Calu3 (cell line): ENCODE results near the gene BRCA2. TPM values are rescaled to one million over a fixed set of nuclear protein-coding genes. Genes with fewer than 3 reads are reported as not detected.

ENCODE experiments used
- BruUV-seq: library from RNA; stranded (reverse); fragments of 400-500 nt; replicated peaks from 2 replicates; lab custom pipeline; 2021; lab: Mats Ljungman, UMichigan
- CTCF ChIA-PET: fragments of 300-600 bp; sonication (Branson Sonifier 250); formaldehyde crosslinking; loops from one replicate; lab custom pipeline; 2022; ENCODE audit warnings: antibody characterized with exemption; lab: Charles Lee
- DNase-seq: peaks from one replicate; pipeline ENCODE4 v3.0.0; 2022
- H3K27ac Mint-ChIP-seq: one replicate; pipeline ENCODE4 v1.8.0; 2022; ENCODE audit warnings: mixed read lengths; ENCODE audit not compliant: unreplicated experiment
- H3K27me3 Mint-ChIP-seq: one replicate; pipeline ENCODE4 v1.8.0; 2022; ENCODE audit warnings: mixed read lengths; ENCODE audit not compliant: unreplicated experiment
- H3K36me3 Mint-ChIP-seq: one replicate; pipeline ENCODE4 v1.8.0; 2022; ENCODE audit warnings: mild to moderate bottlenecking, moderate library complexity, mixed read lengths; ENCODE audit not compliant: insufficient read depth, unreplicated experiment
- H3K4me1 Mint-ChIP-seq: one replicate; pipeline ENCODE4 v1.8.0; 2022; ENCODE audit warnings: mild to moderate bottlenecking, low read depth, mixed read lengths; ENCODE audit not compliant: unreplicated experiment
- H3K4me3 Mint-ChIP-seq: one replicate; pipeline ENCODE4 v1.8.0; 2022; ENCODE audit warnings: mild to moderate bottlenecking, low read depth, moderate library complexity, mixed read lengths; ENCODE audit not compliant: unreplicated experiment
- H3K9me3 Mint-ChIP-seq: one replicate; pipeline ENCODE4 v1.8.0; 2022; ENCODE audit warnings: low read depth, mixed read lengths; ENCODE audit not compliant: unreplicated experiment
- intact Hi-C: fragments of 100-400 bp; cut with micrococcal nuclease; formaldehyde crosslinking; loops from one replicate; pipeline ENCODE4 v1.10.0; 2022; ENCODE audit not compliant: unreplicated experiment
- total RNA-seq: library from RNA; stranded (reverse); gene quantifications from 2 replicates; pipeline ENCODE4 v1.2.3, GENCODE V29; 2022
- TF ChIP-seq, protein P1 (sequence below): fragments of 200-600 bp; IDR thresholded peaks from one replicate; pipeline ENCODE4 v1.8.0; 2022; ENCODE audit warnings: antibody characterized with exemption; ENCODE audit not compliant: unreplicated experiment

BRCA2 gene
- total RNA-seq, 1 experiment from 2014 or later, result 12.8 TPM

GRCh38 chr13:32403108-32403507 lies 87.8 kb downstream of the BRCA2 start:
- no peaks in the 10 kb centered on the region for H3K27me3 Mint-ChIP-seq
- no peaks in the 10 kb centered on the region for H3K4me1 Mint-ChIP-seq
- TF ChIP-seq, protein P1, sequence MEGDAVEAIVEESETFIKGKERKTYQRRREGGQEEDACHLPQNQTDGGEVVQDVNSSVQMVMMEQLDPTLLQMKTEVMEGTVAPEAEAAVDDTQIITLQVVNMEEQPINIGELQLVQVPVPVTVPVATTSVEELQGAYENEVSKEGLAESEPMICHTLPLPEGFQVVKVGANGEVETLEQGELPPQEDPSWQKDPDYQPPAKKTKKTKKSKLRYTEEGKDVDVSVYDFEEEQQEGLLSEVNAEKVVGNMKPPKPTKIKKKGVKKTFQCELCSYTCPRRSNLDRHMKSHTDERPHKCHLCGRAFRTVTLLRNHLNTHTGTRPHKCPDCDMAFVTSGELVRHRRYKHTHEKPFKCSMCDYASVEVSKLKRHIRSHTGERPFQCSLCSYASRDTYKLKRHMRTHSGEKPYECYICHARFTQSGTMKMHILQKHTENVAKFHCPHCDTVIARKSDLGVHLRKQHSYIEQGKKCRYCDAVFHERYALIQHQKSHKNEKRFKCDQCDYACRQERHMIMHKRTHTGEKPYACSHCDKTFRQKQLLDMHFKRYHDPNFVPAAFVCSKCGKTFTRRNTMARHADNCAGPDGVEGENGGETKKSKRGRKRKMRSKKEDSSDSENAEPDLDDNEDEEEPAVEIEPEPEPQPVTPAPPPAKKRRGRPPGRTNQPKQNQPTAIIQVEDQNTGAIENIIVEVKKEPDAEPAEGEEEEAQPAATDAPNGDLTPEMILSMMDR, result no peak
- intact Hi-C loops, result no loop called here
- no peak overlapping the region for H3K27ac Mint-ChIP-seq
- CTCF ChIA-PET, result no interaction called here
- no peak for DNase-seq
- no TSS peak for BruUV-seq
- H3K9me3 Mint-ChIP-seq, result no peaks in the 10 kb centered on the region
- H3K4me3 Mint-ChIP-seq, result no peak overlapping the region
- H3K36me3 Mint-ChIP-seq, result no peaks in the 10 kb centered on the region

DNA sequence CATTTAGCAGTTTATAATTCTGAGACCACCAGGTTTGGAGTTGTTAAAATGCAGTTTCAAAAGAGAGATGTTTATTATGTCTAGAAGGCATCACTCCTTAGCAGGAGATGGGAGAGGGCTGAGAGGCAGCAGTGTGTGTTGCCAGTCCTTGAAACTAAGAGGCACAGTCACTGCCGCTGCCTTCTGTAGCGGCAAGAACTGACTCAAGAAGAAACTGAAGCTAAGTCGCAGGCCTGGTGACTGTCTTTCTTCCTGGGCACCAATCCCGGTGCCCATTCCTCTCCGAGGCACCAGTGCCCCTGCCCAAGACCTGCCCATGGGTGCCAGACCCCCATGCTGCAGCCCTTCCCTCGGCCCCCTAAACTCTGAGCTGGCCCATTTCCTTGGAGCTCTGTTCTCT lies 92.5 kb downstream of the BRCA2 start:
- H3K9me3 Mint-ChIP-seq, result no peaks in the 10 kb centered on the region
- no peaks in the 10 kb centered on the region for H3K27me3 Mint-ChIP-seq
- no peak overlapping the region for H3K27ac Mint-ChIP-seq
- TF ChIP-seq, protein P1, result no peak
- no peak for DNase-seq
- CTCF ChIA-PET, result no interaction called here
- no TSS peak for BruUV-seq
- no peaks in the 10 kb centered on the region for H3K4me1 Mint-ChIP-seq
- intact Hi-C loops, result no loop called here
- no peaks in the 10 kb centered on the region for H3K36me3 Mint-ChIP-seq
- H3K4me3 Mint-ChIP-seq, result no peak overlapping the region

DNA sequence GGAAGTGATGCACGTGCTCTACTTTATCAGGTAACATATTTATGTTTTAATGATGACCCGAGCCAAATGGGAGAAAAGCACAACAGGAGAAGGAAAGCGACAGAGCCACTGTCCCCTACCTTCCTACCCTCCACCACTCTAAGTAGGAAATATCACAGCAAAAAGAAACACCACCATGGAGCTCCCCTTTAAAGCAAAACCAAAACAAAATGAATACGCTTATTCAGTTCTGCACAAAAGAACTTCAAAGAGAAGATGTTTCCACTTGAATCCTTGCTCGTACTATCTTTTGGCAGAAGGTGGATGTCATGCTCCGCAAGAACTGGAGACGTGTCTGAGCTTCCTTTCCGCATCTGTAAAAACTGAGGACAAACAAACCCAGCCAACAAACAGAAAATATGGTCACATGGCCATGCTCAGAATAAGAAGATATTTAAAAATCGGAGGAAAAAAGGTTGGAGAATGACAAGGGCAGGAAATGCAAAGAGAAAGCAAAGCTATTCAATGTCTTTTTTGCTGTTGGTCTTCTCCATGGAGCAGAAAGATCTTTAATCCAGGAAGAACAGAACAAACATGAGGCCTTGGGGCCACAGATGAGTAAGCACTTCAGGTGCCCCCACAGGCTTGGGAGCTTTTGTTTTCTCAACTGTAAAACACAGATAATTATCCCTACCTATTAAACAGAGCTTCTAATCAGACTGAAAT lies 93.1 kb downstream of the BRCA2 start:
- DNase-seq, result no peak
- H3K36me3 Mint-ChIP-seq, result no peaks in the 10 kb centered on the region
- no peaks in the 10 kb centered on the region for H3K4me1 Mint-ChIP-seq
- CTCF ChIA-PET, result no interaction called here
- TF ChIP-seq, protein P1, result no peak
- no peaks in the 10 kb centered on the region for H3K27me3 Mint-ChIP-seq
- H3K4me3 Mint-ChIP-seq, result no peak overlapping the region
- H3K9me3 Mint-ChIP-seq, result no peaks in the 10 kb centered on the region
- no TSS peak for BruUV-seq
- intact Hi-C loops, result no loop called here
- H3K27ac Mint-ChIP-seq, result no peak overlapping the region

DNA sequence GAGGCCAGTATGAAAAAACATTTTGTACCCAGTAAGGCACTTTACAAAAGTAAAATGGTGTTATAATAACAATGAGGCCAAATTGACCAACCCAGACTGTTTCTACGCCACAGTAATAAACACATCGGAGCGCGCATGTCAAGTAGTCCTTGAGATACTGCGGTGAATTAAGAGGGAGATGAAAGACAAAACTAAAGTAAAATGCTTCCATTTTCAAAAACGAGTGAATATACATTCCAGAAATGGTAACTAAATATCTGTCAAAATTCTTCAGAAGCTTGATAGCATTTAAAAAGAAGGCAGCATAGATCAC lies 93.6 kb downstream of the BRCA2 start:
- no peak for DNase-seq
- CTCF ChIA-PET, result no interaction called here

More for the DNA sequence above, 93.6 kb downstream of the BRCA2 start:
- no peak overlapping the region for H3K27ac Mint-ChIP-seq
- no peaks in the 10 kb centered on the region for H3K4me1 Mint-ChIP-seq
- no peaks in the 10 kb centered on the region for H3K27me3 Mint-ChIP-seq
- no peak overlapping the region for H3K4me3 Mint-ChIP-seq
- H3K9me3 Mint-ChIP-seq, result no peaks in the 10 kb centered on the region
- TF ChIP-seq, protein P1, result no peak
- no TSS peak for BruUV-seq
- no peaks in the 10 kb centered on the region for H3K36me3 Mint-ChIP-seq
- intact Hi-C loops, result no loop called here
